ENCODE results near the gene EYS. TPM values are rescaled to one million over a fixed set of nuclear protein-coding genes. Genes with fewer than 3 reads are reported as not detected.

EYS gene
- total and polyA plus RNA-seq, 2 of the 8 experiments (the other 6 are each of a cell fraction or from before 2014, with no cell fraction given), result 0.05 to 0.13 TPM

DNA sequence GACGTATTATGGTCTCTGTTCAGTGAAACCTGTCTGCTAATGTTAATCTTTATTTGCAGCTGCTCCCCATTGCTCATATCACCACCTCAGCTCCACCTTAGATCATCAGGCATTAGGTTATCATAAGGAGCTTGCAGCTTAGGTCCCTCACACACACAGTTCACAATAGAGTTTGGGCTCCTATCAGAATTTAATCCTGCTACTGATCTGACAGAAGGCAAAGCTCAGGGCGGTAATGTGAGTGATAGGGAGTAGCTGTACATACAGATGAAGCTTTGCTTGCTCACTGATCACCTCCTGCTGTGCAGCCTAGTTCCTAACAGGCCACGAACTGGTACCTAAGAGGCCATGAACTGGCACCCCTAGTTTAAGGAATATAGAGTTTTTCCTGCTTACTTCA is 989.7 kb downstream of the EYS start:
- H2BK5ac ChIP-seq (ENCODE audit: low read depth, low read length), result no peak overlapping the region
- H4K91ac ChIP-seq (replicated peaks; ENCODE audit: insufficient read length, low read length), result no peak overlapping the region
- H3K9me3 ChIP-seq (ENCODE audit: insufficient read depth in 2 of 2, low read depth in 1 of 2, low read length in 1 of 2), result no peaks in the 10 kb centered on the region
- no peak overlapping the region for H2BK20ac ChIP-seq (ENCODE audit: low read length)
- no peak overlapping the region for H3K14ac ChIP-seq (ENCODE audit: insufficient read length)
- H3K18ac ChIP-seq (ENCODE audit: extremely low read depth, low read length), result no peak overlapping the region
- H2AFZ ChIP-seq (ENCODE audit: low read length), result no peak overlapping the region
- FAIRE-seq (no peak), DNase-seq (ENCODE audit: low read depth in 1 of 2, low spot score in 2 of 2) (no peak)
- H3K4ac ChIP-seq (replicated peaks; ENCODE audit: insufficient read length, low read depth, low read length), result no peak overlapping the region
- H2BK12ac ChIP-seq (ENCODE audit: low read depth, low read length), result no peak overlapping the region
- H3K27ac ChIP-seq (ENCODE audit: low read depth, low read length), result no peak overlapping the region
- no peaks in the 10 kb centered on the region for H3K23me2 ChIP-seq (ENCODE audit: low read depth, low read length)
- H3K9ac ChIP-seq (replicated peaks in 1 of 4; ENCODE audit: extremely low read depth in 1 of 4, low read depth in 3 of 4, low read length in 3 of 4), result no peak overlapping the region
- no peak overlapping the region for H4K5ac ChIP-seq (ENCODE audit: insufficient read length, low read depth, low read length)
- no peaks in the 10 kb centered on the region for H3K79me1 ChIP-seq (ENCODE audit: low read depth, low read length)
- no peak overlapping the region for H4K8ac ChIP-seq (ENCODE audit: extremely low read depth, insufficient read depth, low read length)
- H3K27me3 ChIP-seq (replicated peaks in 1 of 4; ENCODE audit: control insufficient read depth in 3 of 4, extremely low read depth in 1 of 4, insufficient read depth in 3 of 4, low read length in 3 of 4), result no peaks in the 10 kb centered on the region
- H2AK5ac ChIP-seq (ENCODE audit: low read depth, low read length), result no peak overlapping the region
- H3K36me3 ChIP-seq (ENCODE audit: control insufficient read depth in 2 of 4, insufficient read depth in 4 of 4, low read length in 3 of 4), result no peaks in the 10 kb centered on the region
- no peak overlapping the region for H2BK120ac ChIP-seq (replicated peaks; ENCODE audit: low read depth, low read length)
- POLR2A ChIA-PET (ENCODE audit: partially characterized antibody), result no interaction called here
- no peaks in the 10 kb centered on the region for H3K4me1 ChIP-seq (replicated peaks in 1 of 4; ENCODE audit: control insufficient read depth in 3 of 4, insufficient read depth in 4 of 4, low read length in 3 of 4)
- no peak overlapping the region for H3K23ac ChIP-seq (ENCODE audit: insufficient read length)
- H4K20me1 ChIP-seq (replicated peaks in 1 of 2; ENCODE audit: control insufficient read depth in 1 of 2, insufficient read depth in 2 of 2, low read length in 2 of 2), result no peaks in the 10 kb centered on the region
- H2BK15ac ChIP-seq (ENCODE audit: low read length), result no peak overlapping the region
- no peak overlapping the region for H3K4me2 ChIP-seq (ENCODE audit: insufficient read depth in 1 of 2, low read depth in 2 of 2, low read length in 2 of 2)
- WGBS, 2 experiments (ENCODE audit: extremely low coverage in 1 of 2, insufficient coverage in 1 of 2, insufficient read length in 1 of 2, insufficient replicate concordance in 2 of 2, low coverage in 1 of 2, low lambda C conversion rate in 2 of 2, missing lambda C conversion rate in 1 of 2), result 93% methylated on average over 3 of the region's 3 CpGs; no CpG with 5 or more reads in 1 of the 2 experiments
- no peak overlapping the region for H3K56ac ChIP-seq (replicated peaks; ENCODE audit: insufficient read length, low read depth, low read length)
- CTCF ChIA-PET (ENCODE audit: partially characterized antibody), result interaction anchor here (1.0 to 1.3 kb wide), 2 partner anchors 31 to 705 kb away, joined by 3 read pairs; no protein-coding TSS in a partner anchor
- H3K79me2 ChIP-seq (ENCODE audit: control insufficient read depth in 1 of 2, insufficient read depth in 2 of 2, low read length in 2 of 2), result no peaks in the 10 kb centered on the region
- no peak overlapping the region for H3K4me3 ChIP-seq (ENCODE audit: extremely low read depth in 1 of 4, insufficient read depth in 2 of 4, low read depth in 3 of 4, low read length in 4 of 4)
- TF ChIP-seq MAX (IDR thresholded peaks at IDR 0.05) (no peak), MAFK (IDR thresholded peaks at IDR 0.05; ENCODE audit: low read depth, low read length) (no peak), JUN (IDR thresholded peaks at IDR 0.05; ENCODE audit: low read depth, low read length) (no peak)

Measured in H1 (cell line).